GM23248 (cell line): ENCODE data around the gene AKAP6. TPM values are rescaled to one million over a fixed set of nuclear protein-coding genes. Genes with fewer than 3 reads are reported as not detected.

ENCODE experiments used
- DNase-seq: peaks from one replicate; pipeline ENCODE4 v3.0.0-alpha.2; 2015
- H2AFZ ChIP-seq: fragments of 200-600 bp; sonication (generic); 2 replicates; pipeline ENCODE4 v1.6.1; 2016; ENCODE audit warnings: antibody characterized with exemption
- H3F3A ChIP-seq: fragments of 200-600 bp; sonication (generic); 2 replicates; pipeline ENCODE4 v1.6.1; 2016; ENCODE audit warnings: mild to moderate bottlenecking, antibody characterized with exemption, mixed run types; ENCODE audit not compliant: insufficient read depth
- H3K27ac ChIP-seq: fragments of 200-600 bp; sonication (generic); 2 replicates; pipeline ENCODE4 v1.5.1; 2016; ENCODE audit warnings: mild to moderate bottlenecking
- H3K27me3 ChIP-seq: fragments of 200-600 bp; sonication (generic); replicated peaks from 2 replicates; pipeline ENCODE4 v1.6.1; 2016; ENCODE audit warnings: mild to moderate bottlenecking; ENCODE audit not compliant: insufficient read depth
- H3K36me3 ChIP-seq: fragments of 200-600 bp; sonication (generic); 2 replicates; pipeline ENCODE4 v1.6.1; 2016; ENCODE audit warnings: low read depth, mild to moderate bottlenecking
- H3K4me1 ChIP-seq: fragments of 200-600 bp; sonication (generic); 2 replicates; pipeline ENCODE4 v1.6.1; 2016; ENCODE audit warnings: mild to moderate bottlenecking; ENCODE audit not compliant: insufficient read depth
- H3K4me2 ChIP-seq: fragments of 200-600 bp; sonication (generic); one replicate; pipeline ENCODE4 v1.6.1; 2016; ENCODE audit warnings: mild to moderate bottlenecking; ENCODE audit not compliant: unreplicated experiment
- H3K4me3 ChIP-seq: fragments of 200-600 bp; sonication (generic); 2 replicates; pipeline ENCODE4 v1.5.1; 2016; ENCODE audit warnings: mild to moderate bottlenecking
- H3K79me2 ChIP-seq: fragments of 200-600 bp; sonication (generic); 2 replicates; pipeline ENCODE4 v1.6.1; 2016; ENCODE audit warnings: mild to moderate bottlenecking; ENCODE audit not compliant: insufficient read depth
- H3K9ac ChIP-seq: fragments of 200-600 bp; sonication (generic); 2 replicates; pipeline ENCODE4 v1.6.1; 2016; ENCODE audit warnings: mild to moderate bottlenecking
- H3K9me2 ChIP-seq: fragments of 200-600 bp; sonication (generic); 2 replicates; pipeline ENCODE4 v1.6.1; 2016; ENCODE audit warnings: mixed run types, mild to moderate bottlenecking, moderate library complexity; ENCODE audit not compliant: insufficient read depth
- H3K9me3 ChIP-seq: fragments of 200-600 bp; sonication (generic); one replicate; pipeline ENCODE4 v1.6.1; 2017; ENCODE audit warnings: low read depth
- H4K20me1 ChIP-seq: fragments of 200-600 bp; sonication (generic); 2 replicates; pipeline ENCODE4 v1.6.0; 2016; ENCODE audit not compliant: insufficient read depth
- EZH2 ChIP-seq: fragments of 200-600 bp; sonication (generic); IDR thresholded peaks from 2 replicates; pipeline ENCODE4 v1.6.1; 2018; ENCODE audit warnings: antibody characterized with exemption, mild to moderate bottlenecking; ENCODE audit not compliant: insufficient read depth, poor library complexity, severe bottlenecking
- EZH2phosphoT487 ChIP-seq: fragments of 200-600 bp; sonication (generic); IDR thresholded peaks from 2 replicates; pipeline ENCODE4 v1.6.1; 2018; ENCODE audit warnings: antibody characterized with exemption, moderate library complexity, mild to moderate bottlenecking, low read depth; ENCODE audit not compliant: insufficient read depth
- WGBS, 2 experiments: methylation state at CpG; one replicate each; pipeline ENCODE4 v1.1.6; 2015 to 2017; ENCODE audit warnings: low lambda C conversion rate in 2 of 2, low coverage in 1 of 2; ENCODE audit errors: missing lambda C conversion rate in 2 of 2; 5-methylcytosine and 5-hydroxymethylcytosine counted together
- in situ Hi-C: fragments of 300-500 bp; cut with MboI; formaldehyde crosslinking; loops from 2 replicates; pipeline ENCODE4 v1.15.0; 2020
- polyA plus RNA-seq: library from polyadenylated mRNA; unstranded; fragments of >200 nt; fragmentation: Nextera tagmentation; extraction: Ambion mirVana; gene quantifications from 2 replicates; pipeline ENCODE4 v1.2.1, GENCODE V29; 2016
- total RNA-seq: library from RNA; depleted of rRNA; stranded (reverse); fragments of >200 nt; shearing (Covaris generic); gene quantifications from 2 replicates; pipeline ENCODE4 v1.2.3, GENCODE V29; 2014

The AKAP6 gene
- total and polyA plus RNA-seq, 2 experiments from 2014 or later, result 4.8 to 19.1 TPM

- H3K9me3 ChIP-seq, result no peaks in the 10 kb centered on the region
- peaks cover 36% of the 10 kb centered on the region for H3K4me1 ChIP-seq
- H4K20me1 ChIP-seq, result no peaks in the 10 kb centered on the region
- H2AFZ ChIP-seq, result no peak overlapping the region
- no peaks in the 10 kb centered on the region for H3K27me3 ChIP-seq
- DNase-seq, result peak; percentile 64
- in situ Hi-C loops, result no loop called here
- peaks cover 26% of the 10 kb centered on the region; the same call in 1 of the 2 replicates for H3F3A ChIP-seq
- TF ChIP-seq EZH2phosphoT487, result no peak
- no peak for TF ChIP-seq EZH2
- H3K27ac ChIP-seq, result peak overlapping the region; percentile 55
- H3K9ac ChIP-seq, result no peak overlapping the region
- H3K4me3 ChIP-seq, result no peak overlapping the region
- 31 to 34% methylated on average over 4 of the region's 4 CpGs for WGBS, 2 experiments
- H3K4me2 ChIP-seq, result peak overlapping the region; percentile 3
- H3K79me2 ChIP-seq, result no peaks in the 10 kb centered on the region
- H3K36me3 ChIP-seq, result no peaks in the 10 kb centered on the region
- no peaks in the 10 kb centered on the region for H3K9me2 ChIP-seq
These were observed 89.0 kb downstream of the AKAP6 start for GRCh38 chr14:32417956-32418552.

GRCh38 chr14:32419429-32419828 is 90.3 kb downstream of the AKAP6 start:
- Histone ChIP-seq H3K4me1 (peaks cover 27% of the 10 kb centered on the region), H3K9me2 (no peaks in the 10 kb centered on the region), H3K9ac (no peak overlapping the region), H3K36me3 (no peaks in the 10 kb centered on the region), H4K20me1 (no peaks in the 10 kb centered on the region), H3K79me2 (no peaks in the 10 kb centered on the region), H3K4me2 (no peak overlapping the region), H3K27me3 (no peaks in the 10 kb centered on the region), H3K4me3 (no peak overlapping the region), H3F3A (peaks cover 21% of the 10 kb centered on the region; the same call in 1 of the 2 replicates), H3K27ac (no peak overlapping the region), H3K9me3 (no peaks in the 10 kb centered on the region), H2AFZ (no peak overlapping the region)
- no peak for TF ChIP-seq EZH2
- TF ChIP-seq EZH2phosphoT487, result no peak
- WGBS, 2 experiments, result 98 to 100% methylated on average over 1 of the region's 1 CpG
- no peak for DNase-seq
- in situ Hi-C loops, result no loop called here

- Histone ChIP-seq H3F3A (peaks cover 21% of the 10 kb centered on the region; the same call in 1 of the 2 replicates), H3K4me2 (no peak overlapping the region), H3K36me3 (no peaks in the 10 kb centered on the region), H3K9ac (no peak overlapping the region), H3K79me2 (no peaks in the 10 kb centered on the region), H3K27me3 (no peaks in the 10 kb centered on the region), H3K27ac (no peak overlapping the region), H2AFZ (no peak overlapping the region), H4K20me1 (no peaks in the 10 kb centered on the region), H3K9me2 (no peaks in the 10 kb centered on the region), H3K4me1 (peaks cover 20% of the 10 kb centered on the region), H3K9me3 (no peaks in the 10 kb centered on the region), H3K4me3 (no peak overlapping the region)
- no peak for TF ChIP-seq EZH2
- 75 to 85% methylated on average over 1 of the region's 1 CpG for WGBS, 2 experiments
- in situ Hi-C loops, result no loop called here
- no peak for DNase-seq
These were observed 92.7 kb downstream of the AKAP6 start for GRCh38 chr14:32421781-32422180.

- Histone ChIP-seq H3K27me3 (no peaks in the 10 kb centered on the region), H3K27ac (no peak overlapping the region), H3F3A (peaks cover 21% of the 10 kb centered on the region; the same call in 1 of the 2 replicates), H4K20me1 (no peaks in the 10 kb centered on the region), H2AFZ (no peak overlapping the region), H3K9me2 (no peaks in the 10 kb centered on the region), H3K4me1 (peaks cover 17% of the 10 kb centered on the region), H3K4me2 (no peak overlapping the region), H3K4me3 (no peak overlapping the region), H3K36me3 (no peaks in the 10 kb centered on the region), H3K9ac (no peak overlapping the region), H3K79me2 (no peaks in the 10 kb centered on the region), H3K9me3 (no peaks in the 10 kb centered on the region)
- in situ Hi-C loops, result no loop called here
- no peak for DNase-seq
- no peak for TF ChIP-seq EZH2
- no peak for TF ChIP-seq EZH2phosphoT487
These were observed 93.3 kb downstream of the AKAP6 start for GRCh38 chr14:32422440-32422839.

- no peaks in the 10 kb centered on the region for H3K9me2 ChIP-seq
- TF ChIP-seq EZH2phosphoT487, result no peak
- no peak for TF ChIP-seq EZH2
- DNase-seq, result no peak
- no peaks in the 10 kb centered on the region for H3F3A ChIP-seq
- no peaks in the 10 kb centered on the region for H3K9me3 ChIP-seq
- no peak overlapping the region for H3K9ac ChIP-seq
- H3K27ac ChIP-seq, result no peak overlapping the region
- H4K20me1 ChIP-seq, result no peaks in the 10 kb centered on the region
- in situ Hi-C loops, result no loop called here
- no peak overlapping the region for H3K4me3 ChIP-seq
- H3K36me3 ChIP-seq, result no peaks in the 10 kb centered on the region
- H3K27me3 ChIP-seq, result no peaks in the 10 kb centered on the region
- H3K79me2 ChIP-seq, result no peaks in the 10 kb centered on the region
- no peak overlapping the region for H2AFZ ChIP-seq
- no peak overlapping the region for H3K4me2 ChIP-seq
- no peaks in the 10 kb centered on the region for H3K4me1 ChIP-seq
- WGBS, 2 experiments, result 93 to 95% methylated on average over 1 of the region's 1 CpG
These were observed 96.9 kb downstream of the AKAP6 start for GRCh38 chr14:32426028-32426427.
